DOHH2 (cell line): ENCODE measurements around the gene CD300LF.

ENCODE experiments used
- H3F3A ChIP-seq: fragments of 200-600 bp; sonication (generic), shearing (Covaris generic); 2 replicates; pipeline ENCODE4 v1.6.0; 2016; ENCODE audit warnings: antibody characterized with exemption, mild to moderate bottlenecking; ENCODE audit not compliant: control insufficient read depth, insufficient read depth
- H3K27ac ChIP-seq: fragments of 200-600 bp; sonication (generic); 2 replicates; pipeline ENCODE4 v1.5.1; 2014; ENCODE audit warnings: low read depth, mild to moderate bottlenecking, low read length, moderate library complexity
- H3K27me3 ChIP-seq: fragments of 200-600 bp; sonication (generic); 2 replicates; pipeline ENCODE4 v1.6.1; 2014; ENCODE audit warnings: mild to moderate bottlenecking, low read length, mixed read lengths; ENCODE audit not compliant: control insufficient read depth
- H3K36me3 ChIP-seq: fragments of 200-600 bp; sonication (generic); 2 replicates; pipeline ENCODE4 v1.6.1; 2014; ENCODE audit warnings: mild to moderate bottlenecking, low read length, moderate library complexity, mixed read lengths; ENCODE audit not compliant: control insufficient read depth
- H3K4me1 ChIP-seq: fragments of 200-600 bp; sonication (generic); 2 replicates; pipeline ENCODE4 v1.6.1; 2014; ENCODE audit warnings: mild to moderate bottlenecking, low read length, mixed read lengths; ENCODE audit not compliant: control insufficient read depth
- H3K4me2 ChIP-seq: fragments of 200-600 bp; sonication (generic); 2 replicates; pipeline ENCODE4 v1.6.0; 2014; ENCODE audit warnings: mild to moderate bottlenecking, low read length, moderate library complexity
- H3K4me3 ChIP-seq: fragments of 200-600 bp; sonication (generic); 2 replicates; pipeline ENCODE4 v1.5.1; 2014; ENCODE audit warnings: mild to moderate bottlenecking, low read length, mixed read lengths
- H3K79me2 ChIP-seq: fragments of 200-600 bp; sonication (generic); 2 replicates; pipeline ENCODE4 v1.6.1; 2014; ENCODE audit warnings: mild to moderate bottlenecking, low read length, mixed read lengths; ENCODE audit not compliant: control insufficient read depth
- H3K9me2 ChIP-seq: fragments of 200-600 bp; sonication (generic); replicated peaks from 2 replicates; pipeline ENCODE4 v1.6.1; 2014; ENCODE audit warnings: mild to moderate bottlenecking, low read length, mixed read lengths; ENCODE audit not compliant: control insufficient read depth
- H3K9me3 ChIP-seq: fragments of 200-600 bp; sonication (generic); 2 replicates; pipeline ENCODE4 v1.6.1; 2014; ENCODE audit warnings: antibody characterized with exemption, low read length, mixed read lengths; ENCODE audit not compliant: control insufficient read depth, insufficient read depth
- H4K20me1 ChIP-seq: fragments of 200-600 bp; sonication (generic); 2 replicates; pipeline ENCODE4 v1.6.0; 2014; ENCODE audit warnings: low read depth, mild to moderate bottlenecking, antibody characterized with exemption, low read length, moderate library complexity; ENCODE audit not compliant: control insufficient read depth, insufficient read depth
- EZH2phosphoT487 ChIP-seq: fragments of 200-600 bp; sonication (generic); IDR thresholded peaks from 2 replicates; pipeline ENCODE4 v1.6.1; 2017; ENCODE audit warnings: borderline replicate concordance, mild to moderate bottlenecking, antibody characterized with exemption, low read length, moderate library complexity, mixed read lengths
- TF ChIP-seq, protein P1 (sequence below): fragments of 200-600 bp; sonication (generic); IDR thresholded peaks from one replicate; pipeline ENCODE4 v1.5.1; 2014; ENCODE audit warnings: antibody characterized with exemption, mild to moderate bottlenecking, low read depth, low read length; ENCODE audit not compliant: poor library complexity, severe bottlenecking

CD300LF gene

DNA sequence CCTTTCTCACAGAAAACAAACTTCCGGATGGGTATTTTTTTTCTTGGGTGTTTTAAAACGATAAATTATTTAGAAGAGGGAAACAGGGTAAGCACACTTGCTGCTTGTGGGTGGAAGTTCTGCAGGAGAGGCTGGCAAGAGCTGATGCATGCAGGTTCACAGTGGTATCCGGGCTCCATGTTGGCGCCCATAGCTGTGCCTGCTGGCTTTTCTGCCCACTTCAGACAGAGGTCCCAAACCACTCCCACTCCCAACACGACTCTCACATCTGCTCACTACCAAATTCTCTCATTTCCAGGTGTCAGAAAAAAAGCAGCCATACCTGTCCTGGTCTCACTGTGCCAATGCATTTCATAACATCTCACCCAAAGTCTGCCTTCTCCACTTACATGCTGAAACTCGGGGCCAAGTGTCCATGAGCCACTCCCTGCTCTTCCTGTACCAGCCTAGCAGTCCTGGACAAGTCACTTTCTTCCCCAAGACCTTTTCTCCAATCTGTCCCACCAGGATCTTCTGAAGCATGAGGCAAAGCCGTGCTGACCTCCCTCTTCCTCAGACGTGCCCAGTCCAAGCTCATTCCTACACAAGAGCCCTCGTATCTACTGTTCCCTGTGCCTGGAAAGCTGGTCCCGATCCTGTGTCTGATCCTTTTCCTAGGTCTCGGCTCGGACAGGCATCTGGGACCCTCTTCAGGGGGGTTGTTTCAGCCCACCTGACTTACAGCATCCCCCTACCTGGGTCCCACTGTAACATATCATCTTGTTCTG is 1.5 kb downstream of the CD300LF start:
- no peak overlapping the region for H3K27ac ChIP-seq
- no peaks in the 10 kb centered on the region for H3K9me3 ChIP-seq
- TF ChIP-seq, protein P1, sequence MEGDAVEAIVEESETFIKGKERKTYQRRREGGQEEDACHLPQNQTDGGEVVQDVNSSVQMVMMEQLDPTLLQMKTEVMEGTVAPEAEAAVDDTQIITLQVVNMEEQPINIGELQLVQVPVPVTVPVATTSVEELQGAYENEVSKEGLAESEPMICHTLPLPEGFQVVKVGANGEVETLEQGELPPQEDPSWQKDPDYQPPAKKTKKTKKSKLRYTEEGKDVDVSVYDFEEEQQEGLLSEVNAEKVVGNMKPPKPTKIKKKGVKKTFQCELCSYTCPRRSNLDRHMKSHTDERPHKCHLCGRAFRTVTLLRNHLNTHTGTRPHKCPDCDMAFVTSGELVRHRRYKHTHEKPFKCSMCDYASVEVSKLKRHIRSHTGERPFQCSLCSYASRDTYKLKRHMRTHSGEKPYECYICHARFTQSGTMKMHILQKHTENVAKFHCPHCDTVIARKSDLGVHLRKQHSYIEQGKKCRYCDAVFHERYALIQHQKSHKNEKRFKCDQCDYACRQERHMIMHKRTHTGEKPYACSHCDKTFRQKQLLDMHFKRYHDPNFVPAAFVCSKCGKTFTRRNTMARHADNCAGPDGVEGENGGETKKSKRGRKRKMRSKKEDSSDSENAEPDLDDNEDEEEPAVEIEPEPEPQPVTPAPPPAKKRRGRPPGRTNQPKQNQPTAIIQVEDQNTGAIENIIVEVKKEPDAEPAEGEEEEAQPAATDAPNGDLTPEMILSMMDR, result no peak
- no peak for TF ChIP-seq EZH2phosphoT487
- H3F3A ChIP-seq, result no peaks in the 10 kb centered on the region
- no peaks in the 10 kb centered on the region for H3K4me1 ChIP-seq
- no peak overlapping the region for H3K4me3 ChIP-seq
- H3K4me2 ChIP-seq, result no peak overlapping the region
- no peaks in the 10 kb centered on the region for H4K20me1 ChIP-seq
- no peaks in the 10 kb centered on the region for H3K9me2 ChIP-seq
- H3K36me3 ChIP-seq, result no peaks in the 10 kb centered on the region
- no peaks in the 10 kb centered on the region for H3K79me2 ChIP-seq
- H3K27me3 ChIP-seq, result peaks cover 12% of the 10 kb centered on the region; the same call in 1 of the 2 replicates

DNA sequence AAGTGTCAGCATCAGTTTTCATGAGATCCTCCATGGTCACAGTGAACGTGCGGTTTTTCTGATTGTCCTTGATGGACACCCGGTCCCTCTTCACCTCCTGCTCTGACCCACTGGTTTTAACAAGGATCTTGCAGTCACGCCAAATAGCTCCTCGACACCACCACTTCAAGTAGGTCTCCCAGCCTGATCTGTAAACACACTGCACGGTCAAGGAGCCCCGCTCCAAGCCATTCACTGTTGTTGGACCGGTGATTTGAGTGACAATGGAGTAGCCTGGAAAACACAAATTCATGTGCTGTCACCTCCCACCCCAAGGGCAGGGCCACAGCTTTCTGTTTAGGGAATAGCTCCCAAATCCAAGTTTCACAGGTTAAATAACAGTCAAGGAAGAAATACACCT is 8.2 kb downstream of the CD300LF start:
- Histone ChIP-seq H3K27me3 (peaks cover 18% of the 10 kb centered on the region), H3K4me2 (no peak overlapping the region), H3K27ac (no peak overlapping the region), H3K9me2 (no peaks in the 10 kb centered on the region), H3K79me2 (no peaks in the 10 kb centered on the region), H3K4me3 (no peak overlapping the region), H4K20me1 (no peaks in the 10 kb centered on the region), H3K36me3 (no peaks in the 10 kb centered on the region), H3K4me1 (no peaks in the 10 kb centered on the region), H3F3A (no peaks in the 10 kb centered on the region), H3K9me3 (no peaks in the 10 kb centered on the region)
- TF ChIP-seq, protein P1, result no peak
- no peak for TF ChIP-seq EZH2phosphoT487

DNA sequence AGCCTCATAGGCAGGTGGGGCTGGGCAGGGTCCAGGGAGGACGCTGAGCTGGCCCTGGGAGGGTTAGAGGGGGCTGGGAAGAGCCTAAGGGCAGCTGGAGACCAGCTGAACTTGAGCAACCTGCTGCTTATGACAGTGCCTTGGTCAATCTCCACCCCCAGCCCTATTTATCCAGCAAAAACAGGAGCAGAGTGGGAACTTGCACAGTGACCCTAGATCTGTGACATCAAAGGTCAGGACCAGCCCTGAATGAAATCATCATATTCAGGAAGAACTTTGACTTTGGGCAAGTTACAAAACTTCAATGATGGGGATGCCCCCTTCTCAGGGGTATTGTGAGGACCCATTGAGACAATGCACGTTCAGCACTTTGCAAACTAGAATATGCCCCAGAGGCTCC is 9.4 kb downstream of the CD300LF start:
- Histone ChIP-seq H3K36me3 (no peaks in the 10 kb centered on the region), H3K4me2 (no peak overlapping the region), H3K27ac (no peak overlapping the region), H4K20me1 (no peaks in the 10 kb centered on the region), H3F3A (no peaks in the 10 kb centered on the region), H3K79me2 (no peaks in the 10 kb centered on the region), H3K4me3 (no peak overlapping the region), H3K9me3 (no peaks in the 10 kb centered on the region), H3K9me2 (no peaks in the 10 kb centered on the region), H3K4me1 (no peaks in the 10 kb centered on the region), H3K27me3 (peaks cover 18% of the 10 kb centered on the region)
- TF ChIP-seq EZH2phosphoT487, result no peak
- TF ChIP-seq, protein P1, result no peak
